ENCODE results near the gene TM9SF4.
"Not testable (repeated sequence)": the region's sequence is repeated elsewhere in the genome, so short reads cannot be mapped to it uniquely, and the experiment has no call there.

Gene TM9SF4

GRCh38 chr20:32191873-32192272 is 82.4 kb downstream of the TM9SF4 start:
- no peak for DNase-seq

DNA sequence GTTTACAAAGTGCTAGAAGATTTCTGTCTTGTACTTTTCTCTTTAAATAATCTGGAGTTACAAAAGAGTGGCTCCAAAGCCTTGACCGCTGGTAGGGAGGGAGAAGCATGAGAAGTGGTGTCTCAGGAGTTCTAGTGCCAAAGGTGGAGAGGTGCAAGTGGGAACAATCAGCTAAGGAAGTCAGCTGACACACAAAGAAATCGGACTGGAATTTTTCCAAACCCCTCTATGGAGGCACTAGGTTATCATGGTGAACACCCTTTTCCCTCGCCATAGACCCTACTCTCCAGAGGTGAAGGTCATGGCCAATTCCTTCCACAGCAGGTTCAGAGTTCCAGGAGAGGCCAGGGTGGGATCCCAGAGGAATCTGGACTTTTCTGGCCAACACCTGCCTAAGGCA is 83.2 kb downstream of the TM9SF4 start:
- no peak for DNase-seq

DNA sequence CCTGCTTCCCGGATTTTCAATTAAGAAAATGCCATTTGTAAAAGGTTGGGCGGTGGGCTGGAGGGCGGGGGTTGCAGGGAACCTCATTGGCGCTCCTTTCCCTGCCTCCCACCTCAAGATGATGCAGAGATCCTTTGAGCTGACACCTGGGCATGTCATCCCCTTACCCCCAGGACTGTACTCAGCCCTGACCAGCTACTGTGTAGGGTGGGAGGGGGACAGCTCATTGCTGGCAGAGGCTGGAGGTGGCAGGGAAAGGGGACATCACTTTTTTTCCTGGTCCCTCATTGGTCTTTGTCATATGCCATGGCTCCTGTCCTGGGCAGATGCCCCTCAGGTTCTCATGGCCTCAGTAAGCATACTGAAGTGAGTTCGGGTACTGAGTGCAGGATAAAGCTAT is 83.8 kb downstream of the TM9SF4 start:
- DNase-seq, result not testable (repeated sequence)

DNA sequence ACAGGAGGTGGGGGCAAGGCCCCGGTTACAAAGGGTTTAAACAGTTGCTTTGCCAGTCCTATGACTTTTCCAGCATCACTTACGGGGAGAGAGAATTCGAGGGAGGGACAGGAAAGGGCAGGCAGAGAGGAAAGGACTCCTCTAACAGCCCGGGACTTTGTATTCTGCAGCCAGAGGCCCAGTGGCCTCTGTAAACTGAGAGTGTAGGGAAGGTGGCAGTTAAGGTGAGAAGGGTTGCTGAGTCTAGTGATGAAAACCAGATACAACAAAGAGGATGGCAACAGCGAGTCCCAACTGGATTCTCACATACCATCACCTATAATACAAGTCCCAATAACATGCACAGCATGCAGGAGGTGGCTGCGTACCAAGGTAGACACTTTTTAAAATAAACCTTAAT is 84.5 kb downstream of the TM9SF4 start:
- no peak for DNase-seq

DNA sequence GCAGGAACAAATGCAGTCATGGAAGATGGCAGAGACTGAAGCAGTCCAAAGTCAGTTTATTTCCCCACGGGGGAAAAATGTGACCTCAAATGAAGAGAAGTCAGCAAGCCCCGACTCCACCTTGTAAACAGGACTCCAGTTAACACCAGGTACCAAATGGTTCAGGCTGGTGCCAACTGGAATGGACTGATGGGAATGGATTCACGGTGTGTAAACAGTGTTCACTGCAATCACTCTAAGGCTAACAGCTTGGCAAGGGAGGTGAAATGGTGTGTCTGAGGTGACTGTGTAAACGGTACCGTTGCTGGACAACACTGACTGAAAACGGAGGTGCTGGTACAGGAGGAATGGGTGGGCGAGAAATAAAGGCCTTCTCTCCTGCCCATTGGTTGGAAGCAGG is 86.1 kb downstream of the TM9SF4 start:
- no peak for DNase-seq

GRCh38 chr20:32196613-32197012 is 87.1 kb downstream of the TM9SF4 start:
- DNase-seq, result not testable (repeated sequence)

GRCh38 chr20:32197136-32197535 is 87.6 kb downstream of the TM9SF4 start:
- not testable (repeated sequence) for DNase-seq

GRCh38 chr20:32199006-32199405 is 89.5 kb downstream of the TM9SF4 start:
- no peak for DNase-seq

- no peak for DNase-seq
Measured at GRCh38 chr20:32201296-32201976, 91.9 kb downstream of the TM9SF4 start.

DNA sequence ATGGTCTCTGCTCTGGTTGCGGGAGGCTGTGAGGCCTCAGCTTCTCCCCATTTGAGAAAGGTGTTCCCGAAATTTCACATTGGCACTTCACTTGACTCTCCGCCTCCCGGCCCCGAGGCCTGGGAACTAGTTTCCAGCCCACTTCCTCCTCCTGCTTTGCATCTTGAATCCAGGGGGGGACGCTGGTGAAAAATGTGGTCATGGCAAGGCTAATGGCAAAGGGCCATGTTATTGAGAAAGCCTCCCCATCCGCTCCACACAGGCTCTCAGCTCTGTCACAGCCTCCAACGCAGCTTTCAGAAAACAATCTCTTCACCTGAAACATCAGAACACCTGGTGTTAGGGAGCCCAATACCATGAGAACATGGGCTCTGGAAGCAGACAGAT is 92.5 kb downstream of the TM9SF4 start:
- no peak for DNase-seq

DNA sequence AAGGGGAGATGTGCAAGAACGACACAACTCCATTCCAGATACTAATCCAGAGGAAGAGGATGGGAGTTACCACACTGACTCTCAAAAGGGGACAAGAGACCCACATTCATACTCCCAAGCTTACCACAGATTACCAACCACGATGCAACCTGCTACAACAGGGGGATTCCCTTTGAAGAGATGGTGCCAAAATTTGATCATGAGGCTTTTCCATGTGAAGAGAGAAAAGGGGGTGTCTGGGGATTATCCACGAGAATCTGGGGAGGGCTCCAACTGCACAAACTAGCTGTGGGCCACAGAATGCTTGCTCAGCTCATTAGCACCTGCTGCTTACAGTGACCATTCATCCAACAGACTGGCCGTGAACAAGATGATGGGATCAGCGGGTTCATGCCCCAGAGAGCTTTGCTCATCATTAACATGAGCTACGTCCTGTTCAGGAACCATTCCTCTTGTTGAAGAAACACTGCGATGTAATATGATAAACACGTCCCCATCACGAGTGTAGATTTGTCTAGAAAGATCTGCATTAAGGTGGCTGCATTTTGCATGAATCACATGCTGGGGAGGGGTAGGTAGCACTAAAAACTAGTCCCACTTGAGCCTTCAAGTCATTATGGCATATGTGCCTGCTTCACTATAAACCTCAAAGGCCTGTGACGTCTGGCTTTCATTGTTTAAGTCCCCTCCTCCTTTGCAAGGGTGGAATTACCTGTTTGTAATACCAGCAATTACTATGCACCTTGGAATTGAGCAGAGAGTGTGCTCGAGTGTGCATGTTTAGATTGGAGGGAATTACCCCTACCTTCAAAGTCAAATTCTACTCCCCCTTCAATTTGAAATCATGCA is 94.1 kb downstream of the TM9SF4 start:
- DNase-seq, result peak; percentile 37

DNA sequence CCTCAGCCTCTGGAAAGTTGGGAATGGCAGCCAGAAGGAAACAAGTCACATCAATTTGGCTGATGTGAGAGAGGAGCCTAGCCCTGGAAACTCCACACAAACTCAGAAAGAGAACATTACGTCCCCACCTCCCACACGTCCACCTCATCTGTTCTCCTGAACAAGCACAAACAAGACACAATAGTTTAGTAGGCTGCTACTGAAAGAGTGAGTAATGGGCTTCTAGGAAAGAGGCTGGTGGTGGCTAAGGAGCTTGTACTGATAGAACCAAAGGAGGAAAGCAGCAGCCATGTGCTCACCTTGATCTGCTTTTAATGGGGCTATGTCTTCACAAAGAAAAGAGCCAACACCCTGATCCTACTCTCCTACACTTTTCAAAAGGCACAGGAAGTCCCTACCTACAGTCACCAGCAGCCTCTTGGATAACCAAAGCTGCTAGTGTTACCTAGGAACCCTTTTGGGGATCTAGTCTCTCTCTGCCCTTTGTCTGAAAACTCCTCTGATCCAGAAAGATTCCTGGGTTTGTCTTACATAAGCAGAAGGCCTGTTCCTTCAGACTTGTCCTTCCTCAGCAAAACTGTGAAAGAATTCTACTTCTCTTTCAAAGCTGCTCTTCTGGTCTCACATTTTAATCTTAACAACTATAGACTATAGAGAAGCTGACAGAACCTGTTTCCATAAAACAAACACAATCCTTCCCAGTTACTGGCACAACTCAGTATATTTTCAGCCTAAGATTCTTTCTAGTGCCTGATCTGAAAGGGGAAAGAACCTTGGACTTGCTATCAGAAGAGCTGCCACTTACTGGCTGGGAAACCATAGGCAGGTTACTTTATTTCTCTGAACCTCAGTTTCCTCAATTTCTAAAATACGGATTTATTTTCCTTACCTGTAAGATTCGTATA is 94.9 kb downstream of the TM9SF4 start:
- no peak for DNase-seq

- DNase-seq, result no peak
Measured at GRCh38 chr20:32205110-32205842, 95.8 kb downstream of the TM9SF4 start.

DNA sequence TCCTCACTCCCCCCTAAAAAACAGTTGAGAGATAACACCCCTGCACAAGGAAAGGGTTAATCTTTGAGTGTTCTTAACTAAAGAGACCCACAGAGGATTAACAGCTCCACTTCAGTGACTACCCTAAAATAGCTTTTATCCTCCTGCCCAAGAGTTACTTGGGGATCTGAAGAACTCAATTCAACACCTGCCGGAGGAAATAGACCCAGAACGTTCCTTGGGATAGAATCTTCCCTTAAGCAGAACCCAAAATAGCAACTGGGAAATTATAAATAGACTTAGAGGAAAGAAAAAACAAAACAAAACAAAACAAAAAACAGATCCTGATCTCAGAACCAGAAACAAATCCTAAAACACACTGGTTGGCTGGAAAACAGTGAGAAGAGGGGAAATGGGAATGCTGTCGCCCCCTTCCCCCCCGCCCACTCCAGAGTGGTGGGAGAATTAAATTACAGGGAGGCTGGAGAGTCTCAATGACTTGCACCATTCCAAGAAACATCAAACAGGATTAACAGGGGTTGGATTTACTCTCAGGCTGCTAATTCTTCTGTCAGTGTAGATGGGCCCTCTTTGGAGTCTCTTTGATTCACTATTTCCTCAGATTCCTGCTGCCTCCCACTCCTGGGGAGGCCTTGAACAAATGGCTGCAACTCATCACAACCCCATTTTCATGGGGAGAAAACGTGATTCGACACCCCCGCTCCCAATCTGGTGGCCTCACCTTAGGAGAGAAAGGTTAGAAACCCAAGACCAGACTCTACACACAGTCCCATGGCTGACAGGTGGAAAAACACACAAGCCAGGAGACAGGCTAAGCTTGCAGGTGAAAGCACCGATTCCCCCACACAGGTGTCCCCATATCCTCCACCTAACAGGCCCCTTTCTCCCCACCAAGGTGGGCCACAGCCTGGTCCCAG is 96.6 kb downstream of the TM9SF4 start:
- DNase-seq, result no peak

DNA sequence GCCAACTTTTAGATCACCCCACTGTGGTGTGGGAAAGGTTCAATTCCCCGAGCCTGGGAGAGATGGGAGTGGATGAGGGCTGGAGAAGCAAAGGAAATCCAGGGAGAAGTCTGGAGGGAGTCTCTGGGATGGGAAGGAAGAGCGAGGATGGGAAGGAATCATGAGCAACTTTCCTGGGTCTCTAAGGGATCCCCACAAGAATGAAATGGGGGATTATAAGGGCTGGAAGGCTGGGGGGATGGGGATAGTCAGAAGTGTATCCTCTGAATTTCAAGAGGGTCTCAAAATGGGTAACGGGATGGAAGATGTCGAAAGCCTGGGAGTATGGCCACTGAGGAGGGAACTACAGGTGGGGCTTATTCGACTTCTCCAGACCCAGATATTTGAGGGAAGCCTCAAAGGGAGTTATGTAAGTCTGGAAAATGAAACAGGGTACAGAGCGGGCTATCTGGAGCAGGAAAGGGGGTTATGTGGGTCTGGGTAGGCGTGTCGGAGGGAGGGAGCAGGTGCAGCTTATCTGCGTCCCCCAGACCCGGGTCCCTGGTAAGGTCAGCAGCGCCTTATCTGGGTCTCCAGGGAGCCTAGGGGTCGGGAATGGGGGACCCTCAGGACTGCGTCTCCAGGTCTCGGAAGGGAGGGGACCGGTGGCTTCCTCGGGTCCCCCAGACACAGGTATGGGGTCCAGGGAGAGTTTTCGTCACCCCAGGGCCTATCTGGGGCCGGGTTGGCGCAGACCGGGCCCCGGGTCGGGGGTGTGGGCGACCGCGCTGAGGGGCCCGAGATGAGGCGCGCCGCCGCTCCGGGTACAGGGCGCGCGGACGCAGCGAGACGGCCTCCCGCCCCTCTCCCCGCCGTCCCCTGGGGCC is 97.5 kb downstream of the TM9SF4 start:
- no peak for DNase-seq

- DNase-seq, result peak; percentile 91
Measured at GRCh38 chr20:32207626-32208498, 98.3 kb downstream of the TM9SF4 start, which contains the start of the genes PLAGL2 and POFUT1. TSS of gene PLAGL2 (minus strand) at chr20:32207743. CDS start at chr20:32202178, 5,565 bp downstream. TSS of gene POFUT1 (plus strand) at chr20:32207880. CDS start at chr20:32207942, 62 bp downstream.

DNA sequence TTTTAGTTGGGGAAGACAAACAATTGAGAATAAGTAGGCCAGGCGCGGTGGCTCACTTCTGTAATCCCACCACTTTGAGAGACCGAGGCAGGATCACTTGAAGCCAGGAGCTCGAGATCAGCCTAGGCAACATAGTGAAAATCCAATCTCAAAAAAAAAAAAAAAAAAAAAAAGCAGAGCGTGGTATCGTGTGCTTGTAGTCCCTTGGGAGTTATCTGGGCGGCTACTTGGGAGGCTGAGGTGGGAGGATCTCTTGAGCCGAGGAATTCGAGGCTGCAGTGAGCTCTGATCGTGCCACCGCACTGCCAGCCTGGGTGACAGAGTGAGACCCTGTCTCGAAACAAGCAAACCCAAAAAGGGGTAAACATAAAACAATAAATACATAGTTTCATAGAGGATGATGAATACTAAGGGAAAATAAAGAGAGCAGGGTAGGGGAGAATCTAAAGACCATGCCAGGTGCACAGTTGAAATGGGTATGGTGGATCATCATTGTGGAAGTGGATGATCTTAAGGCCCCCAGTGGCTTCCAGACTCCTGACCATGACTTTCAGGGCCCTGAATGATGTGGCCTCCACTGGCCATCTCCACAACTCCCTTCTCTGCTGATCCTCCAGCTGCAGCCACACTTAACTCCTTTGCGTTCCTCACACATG is 99.1 kb downstream of the TM9SF4 start:
- DNase-seq, result no peak

GRCh38 chr20:32209850-32210605 is 100.5 kb downstream of the TM9SF4 start:
- no peak for DNase-seq

Measured in NCI-H510A (cell line).